NCI-H1105 (cell line): ENCODE data around the gene OS9.

Experiments used
- DNase-seq: peaks from one replicate; lab custom pipeline; 2025; lab: John Stamatoyannopoulos, UW

OS9 gene

DNA sequence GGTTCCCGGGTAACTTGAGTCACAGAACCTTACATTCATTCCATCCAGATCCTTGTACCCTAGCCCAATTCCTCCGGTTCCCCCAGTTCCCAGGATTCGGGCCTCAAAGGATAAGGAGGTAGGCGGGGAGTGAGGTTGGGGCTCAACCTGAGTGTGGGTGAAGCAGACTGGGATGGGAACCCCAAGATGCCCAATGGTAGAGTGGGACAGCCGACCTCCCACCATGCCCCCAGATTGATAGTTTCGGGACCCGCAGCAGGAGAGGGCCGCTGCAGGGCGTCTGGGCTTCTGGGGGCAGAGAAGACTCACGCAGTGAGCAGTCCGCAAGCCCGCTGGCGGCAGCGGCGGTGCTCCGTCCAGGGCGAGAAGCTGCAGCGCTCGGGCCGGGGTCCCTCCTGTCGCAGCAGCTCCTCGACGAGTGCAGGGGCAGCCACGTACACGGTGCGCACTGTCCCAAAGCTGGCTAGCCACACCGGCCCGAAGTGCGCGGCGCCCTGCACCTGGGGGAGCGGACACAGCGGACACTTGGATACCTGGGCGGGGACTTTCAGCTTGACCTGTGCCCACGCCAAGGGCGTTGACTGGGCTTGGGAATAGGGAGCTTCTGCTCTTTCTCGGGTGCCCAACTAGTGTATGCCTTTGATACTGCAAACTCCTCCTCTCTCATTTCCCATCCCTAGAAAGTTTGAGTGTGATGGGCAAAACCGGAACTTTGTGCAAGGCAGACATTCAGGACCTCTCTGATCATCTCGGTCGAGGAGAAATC, 71.9 kb downstream of the OS9 start:
- no peak for DNase-seq

- no peak for DNase-seq
These were observed 72.8 kb downstream of the OS9 start, which contains the start of gene CYP27B1 for GRCh38 chr12:57766464-57767304. Gene CYP27B1, minus strand, starts transcription at chr12:57767078. Its CDS starts 37 bp downstream, at chr12:57767041.

GRCh38 chr12:57767305-57767698, 73.4 kb downstream of the OS9 start:
- DNase-seq = no peak

GRCh38 chr12:57767876-57768275, 73.9 kb downstream of the OS9 start:
- no peak for DNase-seq

- no peak for DNase-seq
These were observed 75.7 kb downstream of the OS9 start for GRCh38 chr12:57769594-57769993.

DNA sequence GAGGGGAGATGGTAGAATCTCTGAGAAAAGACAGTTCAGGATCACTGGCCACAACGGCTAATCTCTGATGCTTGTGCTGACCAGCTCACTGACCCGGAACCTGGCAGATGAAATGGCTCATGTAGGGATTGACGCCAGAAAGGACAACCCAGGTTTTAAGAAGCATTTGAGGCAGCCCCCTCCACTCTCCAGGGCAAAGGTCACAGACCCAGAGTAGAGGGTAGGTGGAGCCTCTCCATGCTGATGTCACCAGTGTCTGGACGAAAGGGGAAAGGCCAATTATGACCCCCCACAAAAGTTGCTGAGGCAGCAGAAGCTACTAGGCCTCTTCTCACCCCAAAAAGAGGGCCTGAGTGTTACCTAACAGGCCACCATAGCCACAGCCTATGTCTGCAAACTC, 76.8 kb downstream of the OS9 start:
- no peak for DNase-seq
